Erythroblast (primary cell): ENCODE data around the gene PDGFD.

Experiments used
- GATA1 ChIP-seq: IDR thresholded peaks from 2 replicates; pipeline ENCODE4 v1.6.1; 2011; ENCODE audit warnings: low read depth, mild to moderate bottlenecking, control low read depth, low read length, moderate library complexity
- POLR2A ChIP-seq: IDR thresholded peaks from 2 replicates; pipeline ENCODE4 v1.6.1; 2011; ENCODE audit warnings: mild to moderate bottlenecking, low read length

DNA sequence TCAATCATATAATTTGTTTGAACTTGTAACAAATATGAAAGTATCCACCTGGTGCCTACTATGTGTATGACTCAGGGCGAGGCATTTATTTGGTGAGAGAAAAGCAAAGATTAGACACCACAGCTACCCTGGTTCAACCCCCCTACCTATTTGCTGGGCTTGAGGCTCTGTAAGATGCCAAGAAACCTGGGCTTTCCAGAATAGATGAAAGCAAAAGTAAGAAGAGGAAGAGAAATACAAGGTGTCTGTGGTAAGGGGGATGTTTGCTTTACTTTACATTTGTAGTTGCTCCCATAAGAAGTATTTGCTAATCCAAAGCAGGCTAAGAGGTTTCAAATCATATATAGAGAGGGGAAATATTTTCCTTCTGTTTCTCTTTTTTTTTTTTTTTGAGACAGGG, 65.8 kb downstream of the PDGFD start:
- TF ChIP-seq POLR2A (no peak), GATA1 (no peak)
